ENCODE measurements around the gene EPS8L2.
"Not testable (repeated sequence)": the region's sequence is repeated elsewhere in the genome, so short reads cannot be mapped to it uniquely, and the experiment has no call there.

The EPS8L2 gene

DNA sequence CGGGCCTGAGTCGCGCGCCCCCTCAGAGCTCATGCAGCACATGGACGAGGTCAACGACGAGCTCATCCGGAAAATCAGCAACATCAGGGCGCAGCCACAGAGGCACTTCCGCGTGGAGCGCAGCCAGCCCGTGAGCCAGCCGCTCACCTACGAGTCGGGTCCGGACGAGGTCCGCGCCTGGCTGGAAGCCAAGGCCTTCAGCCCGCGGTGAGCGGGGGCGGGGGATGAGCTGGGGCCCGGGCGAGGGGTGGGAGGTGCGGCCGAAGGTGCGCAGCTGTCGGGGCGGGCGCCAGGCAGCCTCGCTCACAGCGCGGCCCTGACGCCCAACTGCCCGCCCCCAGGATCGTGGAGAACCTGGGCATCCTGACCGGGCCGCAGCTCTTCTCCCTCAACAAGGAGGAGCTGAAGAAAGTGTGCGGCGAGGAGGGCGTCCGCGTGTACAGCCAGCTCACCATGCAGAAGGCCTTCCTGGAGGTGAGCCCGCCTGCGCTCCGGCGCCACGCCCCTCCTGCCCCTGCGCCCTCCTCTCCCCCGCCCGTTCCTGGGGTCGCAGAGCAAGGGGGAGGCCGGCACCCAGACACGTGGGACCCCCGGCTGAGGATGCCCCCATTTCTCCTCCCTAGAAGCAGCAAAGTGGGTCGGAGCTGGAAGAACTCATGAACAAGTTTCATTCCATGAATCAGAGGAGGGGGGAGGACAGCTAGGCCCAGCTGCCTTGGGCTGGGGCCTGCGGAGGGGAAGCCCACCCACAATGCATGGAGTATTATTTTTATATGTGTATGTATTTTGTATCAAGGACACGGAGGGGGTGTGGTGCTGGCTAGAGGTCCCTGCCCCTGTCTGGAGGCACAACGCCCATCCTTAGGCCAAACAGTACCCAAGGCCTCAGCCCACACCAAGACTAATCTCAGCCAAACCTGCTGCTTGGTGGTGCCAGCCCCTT is 20.5 kb downstream of the EPS8L2 start:
- DNase-seq: peak; percentile 71

DNA sequence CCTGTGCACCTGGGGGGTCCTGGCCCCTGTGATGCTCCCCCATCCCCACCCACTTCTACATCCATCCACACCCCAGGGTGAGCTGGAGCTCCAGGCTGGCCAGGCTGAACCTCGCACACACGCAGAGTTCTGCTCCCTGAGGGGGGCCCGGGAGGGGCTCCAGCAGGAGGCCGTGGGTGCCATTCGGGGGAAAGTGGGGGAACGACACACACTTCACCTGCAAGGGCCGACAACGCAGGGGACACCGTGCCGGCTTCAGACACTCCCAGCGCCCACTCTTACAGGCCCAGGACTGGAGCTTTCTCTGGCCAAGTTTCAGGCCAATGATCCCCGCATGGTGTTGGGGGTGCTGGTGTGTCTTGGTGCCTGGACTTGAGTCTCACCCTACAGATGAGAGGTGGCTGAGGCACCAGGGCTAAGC is 21.3 kb downstream of the EPS8L2 start:
- no peak for DNase-seq

DNA sequence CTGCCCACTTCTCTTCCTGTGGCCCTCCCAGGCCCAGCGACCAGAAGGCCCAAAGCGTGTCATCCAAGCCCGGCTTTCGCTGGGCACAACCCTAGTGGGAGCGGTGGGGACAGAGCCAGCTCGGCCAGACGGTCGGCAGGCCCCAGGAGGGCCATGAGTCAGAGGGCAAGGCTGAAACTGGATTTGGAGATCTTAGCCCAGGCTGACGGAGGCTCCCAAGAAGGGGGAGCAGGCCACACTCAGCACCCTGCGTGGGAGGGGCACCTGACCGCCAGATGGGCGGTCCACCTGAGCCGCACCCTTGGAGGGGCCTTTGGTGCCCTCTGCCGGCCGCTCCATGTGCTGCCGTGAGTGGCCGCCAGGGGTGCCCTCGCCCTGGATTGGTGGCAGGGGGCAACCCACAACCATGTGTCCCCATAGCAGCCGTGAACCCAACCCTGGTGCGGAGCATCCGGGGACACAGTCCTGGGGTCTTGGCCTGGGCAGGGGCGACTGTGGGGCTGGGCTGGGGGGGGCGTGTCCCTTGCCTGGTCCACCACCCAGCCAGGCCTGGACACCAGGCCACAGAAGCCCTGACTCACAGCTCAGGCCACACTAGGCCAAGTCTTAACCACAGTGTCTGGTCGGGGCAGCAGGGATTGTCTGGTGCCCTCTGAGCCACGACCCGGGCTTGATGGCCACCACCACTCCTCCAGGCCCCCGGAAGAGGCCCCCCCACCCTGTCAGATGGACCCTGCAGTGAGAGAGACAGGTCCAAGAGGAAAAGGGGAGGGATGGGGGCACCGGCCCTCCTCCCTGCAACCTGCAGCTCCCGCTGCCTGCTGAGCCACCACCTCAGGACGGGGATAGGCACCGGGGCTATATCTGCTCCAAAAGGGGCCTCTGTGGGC is 22.1 kb downstream of the EPS8L2 start:
- peak; percentile 86 for DNase-seq

DNA sequence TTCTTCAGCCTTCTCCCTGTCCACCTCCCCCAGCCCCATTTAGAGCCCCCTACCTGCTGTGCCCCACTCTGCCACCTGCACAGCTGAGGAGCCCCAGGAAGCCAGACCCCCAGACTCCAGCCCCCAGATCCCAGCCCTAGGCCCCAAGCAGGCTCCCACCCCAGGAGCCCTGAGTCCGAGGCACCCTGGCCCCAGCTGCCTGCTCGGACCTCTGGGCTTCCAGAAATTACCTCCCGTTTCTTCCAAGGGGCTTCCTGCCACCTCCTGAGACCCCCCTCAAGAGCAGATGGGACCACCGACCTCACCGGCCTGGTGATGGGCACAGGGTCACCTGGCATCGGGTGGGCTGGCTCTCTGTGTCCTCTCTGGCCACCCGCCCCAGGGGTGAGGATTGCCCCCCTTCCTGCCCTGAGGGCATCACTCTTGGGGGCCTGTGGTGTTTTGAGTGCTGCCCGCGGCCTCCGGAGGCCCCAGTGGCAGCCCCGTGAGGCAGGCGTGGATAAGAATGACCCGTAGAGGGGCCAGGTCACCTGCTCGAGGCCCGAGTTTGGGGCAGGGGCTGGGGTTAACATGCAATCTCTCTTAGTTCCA is 23.0 kb downstream of the EPS8L2 start:
- no peak for DNase-seq

DNA sequence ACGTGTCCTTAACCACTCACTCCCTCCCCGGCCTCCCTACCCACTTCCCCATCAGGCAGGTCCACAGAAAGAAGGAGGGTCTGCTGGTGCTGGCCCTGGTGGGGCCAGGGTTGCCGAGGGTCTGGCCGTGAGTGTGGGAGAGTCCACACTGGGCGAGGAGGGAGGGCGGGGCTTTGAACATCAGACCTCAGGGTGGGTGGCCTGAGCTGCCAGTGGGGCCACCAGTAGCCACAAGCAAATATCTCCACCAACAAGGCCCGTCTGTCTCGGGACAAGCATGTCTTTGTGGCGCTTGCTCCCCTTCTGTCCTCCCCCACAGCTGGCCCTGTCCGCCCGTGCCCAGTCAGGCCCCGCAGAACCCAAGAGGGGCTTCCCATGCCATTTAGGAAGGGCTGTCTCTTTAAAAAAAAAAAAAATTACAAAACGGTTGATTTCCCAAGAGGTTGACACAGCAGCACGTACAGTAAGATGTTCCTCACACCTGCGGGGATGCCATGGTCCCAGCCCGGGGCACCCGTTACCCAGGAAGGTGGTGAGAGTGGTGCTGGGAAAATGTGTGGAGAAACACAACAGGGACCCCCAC is 23.6 kb downstream of the EPS8L2 start:
- no peak for DNase-seq

DNA sequence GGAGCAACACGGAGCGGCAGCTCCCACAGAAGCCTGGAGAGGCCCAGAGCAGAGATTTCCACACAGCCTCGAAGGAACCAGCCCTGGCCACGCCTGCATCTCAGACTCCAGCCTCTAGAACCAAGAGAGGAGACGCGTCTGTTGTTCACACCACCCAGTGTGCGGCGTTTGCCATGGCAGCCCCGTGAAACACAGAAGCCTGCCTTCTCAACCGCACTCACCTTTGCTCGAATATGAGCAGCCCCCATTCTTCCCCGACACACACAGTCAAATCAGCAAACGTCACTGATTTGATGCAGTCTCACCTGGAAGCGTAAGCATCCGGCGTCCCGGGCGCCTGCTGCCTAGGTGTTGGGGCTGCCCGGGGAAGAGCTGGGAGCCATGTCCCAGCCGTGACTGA is 27.0 kb downstream of the EPS8L2 start:
- no peak for DNase-seq

DNA sequence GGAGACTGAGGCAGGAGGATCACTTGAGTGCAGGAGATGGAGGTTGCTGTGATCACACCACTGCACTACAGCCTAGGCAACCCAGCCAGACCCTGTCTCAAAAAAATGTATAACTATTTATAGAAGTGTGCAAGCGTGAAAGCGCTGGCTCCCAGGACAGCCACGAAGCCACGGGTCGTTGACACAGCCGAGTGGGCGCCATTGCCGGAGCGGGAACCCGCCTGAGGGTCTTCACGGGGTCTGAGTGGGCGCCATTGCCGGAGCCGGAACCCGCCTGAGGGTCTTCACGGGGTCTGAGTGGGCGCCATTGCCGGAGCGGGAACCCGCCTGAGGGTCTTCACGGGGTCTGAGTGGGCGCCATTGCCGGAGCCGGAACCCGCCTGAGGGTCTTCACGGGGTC is 28.5 kb downstream of the EPS8L2 start:
- DNase-seq: not testable (repeated sequence)

DNA sequence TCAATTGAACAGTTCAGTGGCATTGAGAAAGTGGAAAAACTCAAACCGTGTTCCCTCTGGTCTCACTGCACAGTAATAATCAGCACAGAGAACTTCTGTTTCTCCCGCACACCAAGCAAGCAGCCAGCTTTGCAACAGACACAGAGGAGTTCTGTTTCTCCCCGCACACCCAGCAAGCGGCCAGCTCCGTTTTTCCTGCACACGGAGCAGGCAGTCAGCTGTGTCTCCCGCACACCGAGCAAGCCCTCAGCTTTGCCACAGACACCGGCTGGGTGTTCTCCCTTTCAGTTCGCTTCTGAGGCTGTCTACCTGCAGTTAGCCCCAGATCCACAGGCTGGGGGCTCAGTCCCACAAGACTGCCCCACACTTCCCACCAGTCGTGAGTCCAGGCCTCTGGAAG is 31.3 kb downstream of the EPS8L2 start:
- peak; percentile 35 for DNase-seq

DNA sequence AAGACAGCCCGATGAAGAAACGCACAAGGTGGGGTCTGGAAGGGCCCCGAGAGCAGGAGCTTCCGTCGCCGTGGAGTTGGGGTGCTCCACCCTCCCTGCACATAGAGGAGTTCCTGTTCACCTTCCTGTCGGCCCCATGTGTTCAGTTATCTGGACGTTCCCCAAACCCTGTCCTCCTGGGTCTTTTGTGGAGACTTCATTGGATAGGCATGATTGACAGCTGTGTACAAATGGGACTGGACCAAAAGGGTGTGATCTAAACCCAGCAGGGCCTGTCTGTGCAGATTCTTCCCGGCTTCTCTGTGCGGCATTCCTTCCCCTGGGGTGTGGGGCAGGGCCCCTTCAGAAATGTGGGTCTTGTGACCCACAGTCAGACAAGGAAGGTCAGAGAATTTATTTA is 31.9 kb downstream of the EPS8L2 start:
- DNase-seq: peak; percentile 56

DNA sequence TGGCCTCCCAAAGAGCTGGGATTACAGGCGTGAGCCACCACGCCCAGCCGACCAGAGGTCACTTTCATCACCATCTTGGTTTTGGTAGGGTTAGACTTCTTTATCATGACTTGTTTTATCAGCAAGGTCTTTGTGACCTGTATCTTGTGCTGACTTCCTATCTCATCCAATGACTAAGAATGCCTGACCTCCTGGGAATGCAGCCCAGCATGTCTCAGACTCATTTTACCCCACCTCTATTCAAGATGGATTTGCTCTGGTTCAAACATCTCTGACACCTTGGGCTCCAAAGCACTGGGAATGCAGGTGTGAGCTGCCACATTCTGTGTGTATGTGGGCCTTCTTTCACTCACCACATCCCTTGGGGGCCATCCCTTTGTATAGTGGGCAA is 36.1 kb downstream of the EPS8L2 start:
- DNase-seq: no peak

DNA sequence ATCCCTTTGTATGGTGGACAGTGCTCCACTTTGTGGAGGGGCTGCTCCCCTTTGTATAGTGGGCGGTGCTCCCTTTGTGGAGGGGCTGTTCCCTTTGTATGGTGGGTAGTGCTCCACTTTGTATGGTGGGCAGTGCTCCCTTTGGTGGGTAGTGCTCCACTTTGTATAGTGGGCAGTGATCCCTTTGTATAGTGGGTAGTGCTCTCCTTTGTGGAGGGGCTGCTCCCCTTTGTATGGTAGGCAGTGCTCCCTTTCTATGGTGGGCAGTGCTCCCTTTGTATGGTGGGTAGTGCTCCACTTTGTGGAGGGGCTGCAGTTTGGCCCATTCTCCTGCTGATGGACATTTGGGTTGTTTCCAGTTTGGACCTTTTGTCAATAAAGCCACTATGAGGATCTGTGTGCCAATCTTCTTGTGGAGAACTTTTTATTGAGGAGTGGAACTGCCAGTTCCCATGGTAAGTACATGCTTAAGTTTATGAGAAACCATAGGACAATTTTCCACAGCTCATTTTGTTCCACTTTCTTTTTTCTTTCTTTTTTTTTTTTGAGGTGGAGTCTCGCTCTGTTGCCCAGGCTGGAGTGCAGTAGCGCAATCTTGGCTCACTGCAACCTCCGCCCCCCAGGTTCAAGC is 36.7 kb downstream of the EPS8L2 start:
- no peak for DNase-seq

DNA sequence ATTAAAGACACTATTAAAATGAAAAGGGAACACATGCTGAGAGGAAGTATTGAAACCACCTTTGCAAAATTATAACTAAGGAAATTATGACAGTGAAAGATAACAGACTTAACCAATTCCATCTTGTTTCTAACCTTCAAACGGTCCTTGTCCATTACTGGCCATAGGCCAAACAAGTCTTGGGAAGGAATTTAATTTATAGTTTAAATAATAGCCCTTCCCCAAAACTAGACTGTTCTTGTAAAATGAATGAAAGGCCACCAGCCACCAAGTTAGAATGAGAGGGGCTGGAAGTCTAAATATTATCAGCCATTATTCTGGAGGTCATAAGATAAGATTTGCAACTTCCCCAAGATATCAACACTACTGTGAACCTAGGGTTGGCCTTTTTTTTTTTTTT is 39.4 kb downstream of the EPS8L2 start:
- no peak for DNase-seq

DNA sequence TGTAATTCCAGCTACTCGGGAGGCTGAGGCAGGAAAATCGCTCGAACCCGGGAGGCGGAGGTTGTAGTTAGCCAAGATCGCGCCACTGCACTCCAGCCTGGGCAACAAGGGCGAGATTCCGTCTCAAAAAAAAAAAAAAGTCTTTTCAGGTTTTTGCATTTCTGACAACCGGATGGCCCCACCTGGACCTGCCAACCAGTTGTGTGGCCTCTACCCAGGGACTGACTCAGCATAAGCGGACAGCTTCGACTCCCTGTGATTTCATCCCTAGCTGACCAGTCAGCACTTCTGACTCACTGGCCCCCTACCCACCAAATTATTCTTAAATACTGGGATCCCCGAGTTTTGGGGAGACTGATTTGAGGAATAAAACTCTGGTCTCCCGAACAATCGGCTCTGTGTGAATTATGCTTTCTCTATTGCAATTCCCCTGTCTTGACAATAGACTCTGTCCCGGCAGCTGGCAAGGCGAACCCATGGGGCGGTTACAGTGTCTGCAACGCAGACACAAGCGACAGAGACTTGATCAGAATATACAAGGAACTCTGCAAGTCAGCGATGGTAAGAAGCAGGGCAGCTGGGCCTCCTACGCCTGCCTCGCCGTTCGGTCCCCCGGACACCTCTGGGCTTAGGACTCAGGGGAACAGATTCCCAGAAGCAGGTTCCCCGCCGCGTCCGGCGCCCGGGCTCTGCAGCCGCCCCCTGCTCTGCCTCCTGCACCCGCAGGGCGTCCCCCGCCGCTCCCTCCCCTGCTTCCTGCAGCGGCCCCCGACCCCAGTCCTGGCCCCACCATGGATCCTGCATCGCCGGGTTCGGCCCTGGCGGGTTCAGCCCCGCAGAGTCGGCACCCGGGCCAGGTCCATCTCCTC is 40.5 kb downstream of the EPS8L2 start:
- peak; percentile 46 for DNase-seq

DNA sequence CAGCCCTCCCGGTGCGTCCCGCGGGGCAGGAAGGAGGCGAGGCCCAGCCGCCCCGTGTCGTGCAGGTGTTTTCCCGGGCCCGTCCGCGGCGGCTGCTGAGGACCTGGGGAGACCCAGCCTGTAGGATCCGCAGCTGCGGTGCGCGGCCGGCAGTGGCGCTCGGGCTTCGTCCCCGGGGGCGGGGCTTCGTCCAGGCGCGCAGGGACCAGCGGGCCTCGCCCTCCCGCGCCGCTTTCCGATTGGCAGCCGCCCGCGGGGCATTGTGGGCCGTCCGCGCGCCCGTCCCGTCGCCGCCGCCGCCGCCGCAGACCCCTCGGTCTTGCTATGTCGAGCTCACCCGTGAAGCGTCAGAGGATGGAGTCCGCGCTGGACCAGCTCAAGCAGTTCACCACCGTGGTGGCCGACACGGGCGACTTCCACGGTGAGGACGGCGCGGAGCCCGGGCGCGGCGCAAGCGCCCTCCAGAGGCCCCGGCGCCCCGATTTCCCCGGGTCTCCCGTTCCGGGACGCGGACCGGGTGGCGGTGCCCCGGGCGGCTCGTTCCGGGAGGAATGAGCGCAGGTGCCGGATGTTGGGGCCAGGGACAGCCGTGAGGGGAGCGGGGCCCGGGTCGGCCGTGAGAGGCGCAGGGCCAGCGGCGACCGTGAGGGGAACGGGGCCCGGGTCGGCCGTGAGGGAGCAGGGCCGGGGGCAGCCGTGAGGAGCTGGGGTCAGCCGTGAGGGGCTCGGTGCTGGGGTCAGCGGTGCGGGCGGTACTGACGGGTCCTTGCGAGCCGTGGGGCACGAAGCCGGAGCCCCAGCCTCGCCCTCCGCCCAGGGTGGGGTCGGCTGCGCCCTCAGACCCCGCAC is 41.4 kb downstream of the EPS8L2 start, which contains the start of gene TALDO1:
TALDO1 (plus strand) TSS at position 307 of the 849 bp plus-strand sequence; CDS start at position 325, 18 bp downstream.
- DNase-seq: peak; percentile 89

DNA sequence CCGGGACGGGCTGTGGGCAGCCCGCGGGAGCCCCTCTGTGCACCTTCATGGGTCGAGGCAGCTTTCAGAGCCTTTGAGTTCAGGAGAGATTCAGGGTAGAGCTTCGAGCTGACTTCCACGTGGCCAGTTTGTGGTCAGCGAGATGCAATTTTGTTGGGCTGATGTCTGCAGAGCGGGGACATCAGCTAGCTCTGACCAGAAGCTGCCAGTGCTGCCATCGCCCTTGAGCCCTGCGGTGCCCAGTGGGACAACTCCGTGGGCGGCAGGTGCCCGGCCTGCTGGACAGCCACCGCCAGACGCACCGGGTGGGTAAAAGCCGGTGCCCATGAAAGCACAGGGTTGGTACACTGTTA is 42.0 kb downstream of the EPS8L2 start:
- DNase-seq: no peak

DNA sequence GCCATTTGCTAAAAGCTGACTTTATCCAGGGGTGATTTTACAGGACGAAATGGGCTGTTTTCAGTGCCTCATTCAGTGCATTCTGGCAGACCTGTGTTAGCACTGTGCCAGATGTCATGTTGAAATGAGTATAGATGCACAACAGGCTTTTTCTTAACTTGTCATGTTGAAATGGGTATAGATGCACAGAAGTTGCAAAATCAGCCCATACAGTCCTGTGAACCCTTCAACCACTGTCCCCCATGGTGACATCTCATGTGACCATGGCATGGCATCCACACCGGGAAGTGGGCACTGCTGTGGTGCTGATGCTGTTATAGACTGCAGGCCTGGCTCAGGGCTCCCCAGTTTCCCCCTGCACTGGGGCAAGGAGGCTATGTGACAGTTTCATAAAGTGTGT is 43.7 kb downstream of the EPS8L2 start:
- DNase-seq: no peak

DNA sequence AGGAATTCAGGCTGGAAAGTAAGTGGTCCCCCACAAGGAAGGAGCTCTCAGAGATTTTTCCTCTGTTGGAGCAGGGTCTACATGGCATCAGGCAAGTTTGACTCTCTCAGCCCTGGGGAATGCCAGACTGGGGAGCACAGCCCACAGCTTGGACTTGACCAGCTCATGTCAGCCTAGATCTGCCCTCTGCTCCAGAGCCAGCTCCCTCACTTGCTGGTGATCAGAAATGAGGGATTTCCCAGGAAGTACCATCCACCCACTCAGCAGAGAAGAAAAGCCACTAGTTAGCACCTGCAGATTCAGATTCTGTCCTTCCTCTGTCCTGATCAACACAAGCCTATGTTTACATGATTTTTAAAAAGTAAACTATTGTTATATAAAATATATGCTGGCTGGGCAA is 54.2 kb downstream of the EPS8L2 start:
- DNase-seq: no peak

DNA sequence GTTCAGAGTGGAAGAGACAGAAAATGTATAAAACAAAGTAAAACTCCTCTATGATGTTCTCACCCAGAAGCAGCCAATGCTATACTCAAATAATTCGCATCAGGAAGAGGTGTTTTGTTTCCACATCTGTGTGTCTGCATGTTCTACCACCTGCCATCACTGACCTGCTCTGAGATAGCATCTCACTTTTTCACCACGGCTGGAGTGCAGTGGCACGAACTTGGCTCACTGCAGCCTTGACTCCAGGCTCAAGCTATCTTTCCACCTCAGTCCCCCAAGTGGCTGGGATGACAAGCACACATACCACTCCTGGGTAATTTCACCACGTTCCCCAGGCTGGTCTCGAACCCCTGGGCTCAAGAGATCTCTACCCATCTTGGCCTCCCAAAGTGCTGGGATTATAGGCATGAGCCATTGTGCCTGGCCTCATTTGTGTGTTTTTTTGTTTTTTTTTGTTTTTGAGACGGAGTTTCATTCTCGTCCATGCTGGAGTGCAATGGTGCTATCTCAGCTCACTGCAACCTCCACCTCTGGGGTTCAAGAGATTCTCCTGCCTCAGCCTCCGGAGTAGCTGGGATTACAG is 55.6 kb downstream of the EPS8L2 start:
- no peak for DNase-seq

DNA sequence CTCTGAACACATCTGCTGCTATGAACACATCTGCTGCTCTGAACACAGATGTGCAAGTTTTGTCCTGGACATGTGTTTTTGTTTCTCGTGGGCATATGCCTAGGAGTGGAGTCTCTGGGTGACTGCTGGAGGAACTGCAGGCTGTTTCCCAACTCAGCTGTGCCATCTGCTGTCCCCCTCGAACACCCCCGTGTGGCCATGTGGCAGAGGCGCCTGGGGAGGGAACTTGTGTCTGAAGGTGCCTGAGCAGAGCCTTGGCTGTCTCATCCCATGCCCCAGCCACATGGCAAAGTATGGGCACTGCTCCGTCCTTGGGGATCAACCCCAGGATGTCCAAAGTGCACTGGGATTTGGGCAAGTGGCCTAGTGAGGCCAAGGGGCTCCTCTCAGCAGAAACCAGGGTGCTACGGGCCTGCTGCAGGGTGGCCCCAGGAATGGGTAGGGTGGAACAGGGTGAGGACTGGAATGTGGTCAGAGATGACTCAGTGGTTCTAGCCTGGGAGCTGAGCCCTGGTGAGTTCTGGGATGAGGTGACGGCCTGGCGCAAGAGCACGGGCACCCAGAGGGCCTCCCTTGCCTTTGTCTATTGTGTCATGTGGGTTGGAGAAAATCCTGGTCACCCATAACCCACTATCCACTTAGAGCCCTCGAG is 56.5 kb downstream of the EPS8L2 start:
- no peak for DNase-seq

DNA sequence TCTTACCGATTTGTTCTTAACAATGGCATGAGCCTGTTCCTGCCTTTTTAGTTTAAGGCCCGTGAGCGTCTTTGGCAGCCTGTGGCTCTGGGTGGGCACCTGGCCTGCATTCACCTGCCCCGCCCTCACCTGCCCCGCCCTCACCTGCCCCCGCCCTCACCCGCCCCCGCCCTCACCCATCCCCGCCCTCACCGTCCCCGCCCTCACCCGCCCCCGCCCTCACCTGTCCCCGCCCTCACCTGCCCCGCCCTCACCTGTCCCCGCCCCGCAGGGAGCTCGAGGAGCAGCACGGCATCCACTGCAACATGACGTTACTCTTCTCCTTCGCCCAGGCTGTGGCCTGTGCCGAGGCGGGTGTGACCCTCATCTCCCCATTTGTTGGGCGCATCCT is 57.0 kb downstream of the EPS8L2 start:
- DNase-seq: no peak
